GM21619 (cell line): ENCODE measurements around the gene TIAM1.

ENCODE experiments used
- ATAC-seq: cut with Tn5 transposase; IDR thresholded peaks from one replicate; pipeline ENCODE4 v1.9.1; 2021; ENCODE audit not compliant: unreplicated experiment

The TIAM1 gene

GRCh38 chr21:31182231-31183140 is 161.6 kb downstream of the TIAM1 start:
- ATAC-seq: no peak

GRCh38 chr21:31181082-31181750 is 162.8 kb downstream of the TIAM1 start:
- ATAC-seq: no peak

DNA sequence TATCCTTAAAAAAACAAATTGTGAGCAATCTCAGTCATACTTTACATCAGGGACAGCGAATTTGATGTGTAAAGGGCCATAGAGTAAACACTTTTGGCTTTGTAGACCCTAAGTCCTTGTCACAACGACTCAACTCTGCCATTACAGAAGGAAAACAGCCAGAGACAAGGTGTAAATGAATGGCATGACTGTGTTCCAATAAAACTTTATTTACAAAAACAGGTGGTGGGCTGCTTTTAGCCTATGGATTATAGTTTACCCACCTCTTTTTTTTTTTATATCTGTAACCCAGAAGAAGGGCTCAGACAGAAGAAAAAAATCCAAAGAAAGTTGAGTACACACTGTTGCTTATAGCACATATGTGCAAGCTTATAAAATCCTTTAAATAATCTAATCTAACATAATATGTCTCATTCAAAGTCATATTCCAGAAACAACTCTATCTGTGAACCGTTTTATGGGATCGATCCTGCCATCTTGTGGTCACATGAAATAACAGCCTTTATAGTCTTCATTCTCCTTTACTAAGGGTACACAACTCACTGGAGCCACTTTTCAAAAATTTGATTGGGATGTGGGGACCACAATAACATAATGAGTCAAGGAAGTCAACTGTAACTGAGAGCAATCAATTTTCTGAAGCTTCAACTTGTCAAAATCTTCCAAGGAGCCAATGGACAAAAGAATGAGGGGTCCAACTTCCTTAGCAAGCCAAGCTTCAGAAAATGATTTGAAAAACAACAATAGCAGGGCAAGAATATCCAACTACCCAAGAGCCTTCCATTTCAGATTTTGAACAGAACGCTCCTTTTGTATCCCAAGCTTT is 163.6 kb downstream of the TIAM1 start:
- ATAC-seq: no peak

DNA sequence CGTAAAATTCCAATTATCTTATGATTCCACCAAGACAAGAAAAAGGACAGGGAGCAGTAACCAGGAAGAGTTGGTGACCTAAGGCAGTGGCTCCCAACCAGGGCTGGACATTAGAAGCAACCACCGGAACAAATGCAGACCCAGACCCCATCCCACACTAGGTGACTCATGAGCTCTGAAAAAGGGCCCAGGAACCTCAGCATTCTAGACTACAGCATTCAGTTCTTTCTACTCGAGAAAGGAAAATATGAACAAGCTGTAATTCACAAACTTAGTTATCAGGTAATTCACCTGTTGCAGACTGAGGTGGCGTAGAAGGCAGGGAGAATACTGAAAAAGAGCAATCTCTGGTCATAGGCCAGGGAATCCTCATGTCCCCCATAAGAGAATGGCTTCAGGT is 167.3 kb downstream of the TIAM1 start:
- ATAC-seq: no peak

GRCh38 chr21:31176080-31176551 is 167.9 kb downstream of the TIAM1 start:
- ATAC-seq: no peak

DNA sequence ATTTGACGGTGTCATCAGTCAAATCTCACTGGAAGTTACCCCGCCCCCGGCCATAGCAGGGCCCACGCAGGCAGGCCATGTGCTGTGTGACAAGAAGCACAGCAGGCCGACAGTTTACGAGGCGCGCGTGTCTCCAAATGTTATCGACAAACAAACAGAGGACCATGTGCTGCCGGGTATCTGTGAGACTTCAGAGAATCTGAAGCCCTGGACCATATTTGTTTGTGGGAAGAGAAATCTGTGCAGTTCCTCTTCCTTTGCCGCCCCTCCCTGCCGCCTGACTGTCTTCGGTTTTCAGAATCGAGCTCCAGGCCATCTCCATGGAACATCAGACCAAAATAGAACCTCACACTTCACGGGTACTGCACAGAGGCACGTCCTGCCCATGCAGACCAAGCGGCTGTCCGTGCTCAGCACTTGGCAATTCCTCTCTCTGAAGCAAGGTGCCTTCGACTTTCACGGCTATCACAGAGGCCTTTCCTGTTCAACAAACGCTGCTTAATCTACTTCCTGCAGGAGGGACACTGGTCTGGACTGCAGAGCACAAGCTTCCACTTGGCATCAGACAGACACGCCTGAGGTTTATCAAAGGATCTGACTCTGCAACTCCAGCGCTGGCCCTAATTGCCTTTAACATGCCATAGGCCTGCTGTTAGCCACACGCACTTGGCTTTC is 170.0 kb downstream of the TIAM1 start:
- ATAC-seq: no peak

- ATAC-seq: no peak
These were observed 171.7 kb downstream of the TIAM1 start for GRCh38 chr21:31172328-31172727.

GRCh38 chr21:31164713-31165694 is 179.1 kb downstream of the TIAM1 start:
- ATAC-seq: no peak

GRCh38 chr21:31162827-31163226 is 181.2 kb downstream of the TIAM1 start:
- no peak for ATAC-seq

- no peak for ATAC-seq
These were observed 181.9 kb downstream of the TIAM1 start for GRCh38 chr21:31162079-31162699.

GRCh38 chr21:31161157-31161556 is 182.9 kb downstream of the TIAM1 start:
- no peak for ATAC-seq

DNA sequence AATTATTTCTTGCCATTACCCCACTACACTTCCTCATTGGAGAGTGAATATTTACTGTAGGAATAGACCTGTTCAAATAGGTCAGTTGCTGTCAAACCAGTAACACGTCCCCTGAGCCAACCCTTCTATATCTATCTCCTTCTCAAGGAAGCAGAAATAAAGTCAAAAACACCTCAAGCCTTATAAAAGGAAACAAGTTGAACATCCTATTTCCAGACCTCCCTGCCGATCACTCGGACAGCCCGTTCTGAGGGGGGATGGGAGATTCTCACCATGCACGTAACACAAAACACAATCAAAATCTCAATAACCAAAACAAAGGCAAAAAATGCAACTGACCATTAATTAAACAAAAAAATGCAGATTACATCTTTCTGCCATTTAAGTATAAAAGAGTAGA is 184.3 kb downstream of the TIAM1 start:
- no peak for ATAC-seq

DNA sequence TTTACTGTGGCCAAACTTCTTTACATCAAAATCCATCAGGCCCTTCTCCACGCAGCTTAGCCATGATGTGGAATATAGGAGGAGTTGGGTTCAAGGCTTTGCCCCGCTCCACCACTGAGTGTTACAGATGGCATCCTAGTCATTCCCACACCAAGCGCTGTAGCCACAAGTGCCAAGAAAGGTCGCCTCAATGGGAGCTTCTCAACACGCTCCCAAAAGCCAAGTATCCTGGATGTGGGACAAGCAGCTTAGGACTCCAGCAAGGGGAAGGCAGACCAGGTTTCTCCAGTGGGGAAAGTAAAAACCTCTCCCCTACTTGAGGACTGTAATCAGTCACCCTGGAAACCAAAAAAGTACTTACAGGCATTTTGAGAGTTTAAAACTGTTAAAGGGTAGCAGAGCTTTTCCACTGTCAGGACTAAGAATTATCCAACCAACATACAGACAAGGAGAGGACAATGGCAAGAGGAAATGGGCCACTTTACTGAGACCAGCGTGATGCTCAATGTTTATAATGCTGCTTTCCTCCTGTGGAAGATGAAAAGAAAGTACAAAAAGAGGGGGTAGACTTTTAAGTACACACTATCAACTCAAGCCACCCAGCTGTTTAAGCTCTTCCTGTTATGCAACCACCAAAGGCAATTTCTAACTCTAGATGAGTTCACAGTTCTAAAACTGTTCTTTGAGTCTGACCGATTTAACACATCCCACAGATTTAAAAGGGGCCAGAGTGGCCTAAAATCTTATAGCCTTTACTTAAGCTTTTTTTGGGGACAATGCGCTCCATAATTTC is 185.1 kb downstream of the TIAM1 start:
- no peak for ATAC-seq

GRCh38 chr21:31157756-31158155 is 186.3 kb downstream of the TIAM1 start:
- no peak for ATAC-seq

DNA sequence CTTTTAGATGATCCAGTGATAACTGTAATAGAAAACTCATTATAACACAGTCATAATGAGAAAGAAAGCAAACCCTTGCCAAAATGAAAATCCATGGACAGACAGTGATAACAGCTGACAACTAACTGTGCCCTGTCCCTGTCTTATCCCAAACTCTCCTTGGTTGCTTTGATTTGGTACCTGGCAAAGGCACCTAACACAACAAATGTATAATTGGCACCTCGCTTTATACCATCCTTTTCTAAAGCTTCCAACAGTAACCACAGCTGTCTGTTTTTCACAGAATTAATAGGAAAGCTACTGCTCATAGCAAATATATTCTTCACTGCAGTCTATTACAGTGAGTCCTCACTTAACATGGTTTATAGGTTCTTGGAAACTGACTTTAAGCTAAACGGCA is 187.4 kb downstream of the TIAM1 start:
- no peak for ATAC-seq

- no peak for ATAC-seq
These were observed 187.9 kb downstream of the TIAM1 start for GRCh38 chr21:31156169-31156568.

- no peak for ATAC-seq
These were observed 192.7 kb downstream of the TIAM1 start for GRCh38 chr21:31151156-31152045.
